ENCODE data around the gene KRTAP17-1.

- TF ChIP-seq POLR2A (IDR thresholded peaks at IDR 0.05): no peak
- no peak for TF ChIP-seq EP300 (IDR thresholded peaks at IDR 0.05)
- no peak for TF ChIP-seq CTCF (IDR thresholded peaks at IDR 0.05)
Measured at GRCh38 chr17:41351177-41351576, 35.7 kb upstream of the KRTAP17-1 start.

Data from tibial nerve (tissue), 4 donors.